Brain microvascular endothelial cell (primary cell): Measurements from ENCODE around the gene CTSO.
A peak's percentile ranks its signal among the peaks of the same experiment; 100 is the strongest.
"Not testable (repeated sequence)": the region's sequence is repeated elsewhere in the genome, so short reads cannot be mapped to it uniquely, and the experiment has no call there.

ENCODE experiments used
- DNase-seq: peaks from one replicate; pipeline ENCODE4 v3.0.0-alpha.2; 2020
- H3K27ac ChIP-seq: fragments of 250-450 bp; sonication (Bioruptor Pico); 2 replicates; pipeline ENCODE4 v1.5.1; 2020; ENCODE audit warnings: mild to moderate bottlenecking, moderate library complexity
- H3K27me3 ChIP-seq: fragments of 250-450 bp; sonication (Bioruptor Pico); replicated peaks from 2 replicates; pipeline ENCODE4 v1.5.1; 2020; ENCODE audit warnings: mild to moderate bottlenecking
- H3K36me3 ChIP-seq: fragments of 250-450 bp; sonication (Bioruptor Pico); replicated peaks from 2 replicates; pipeline ENCODE4 v1.5.1; 2020; ENCODE audit warnings: mild to moderate bottlenecking
- H3K4me3 ChIP-seq: 2 replicates; pipeline ENCODE4 v1.5.1; 2011; ENCODE audit warnings: low read depth, mild to moderate bottlenecking, control low read depth, low read length, moderate library complexity
- CTCF ChIP-seq: IDR thresholded peaks from 2 replicates; pipeline ENCODE4 v1.5.1; 2011; ENCODE audit warnings: low read depth, mild to moderate bottlenecking, moderate library complexity, low read length, control low read depth, inconsistent platforms; ENCODE audit errors: missing control alignments
- in situ Hi-C: cut with HindIII; loops from 2 replicates; pipeline ENCODE4 v1.10.0; 2017; ENCODE audit warnings: low sequenced_read_pairs, low pct_ligation_motif_present

The CTSO gene

GRCh38 chr4:155903453-155903852 is 50.2 kb downstream of the CTSO start, which contains the start of gene TDO2:
Gene TDO2, plus strand, starts transcription at chr4:155903696. Its CDS starts 63 bp downstream, at chr4:155903759.
- no peak for DNase-seq
- no peaks in the 10 kb centered on the region for H3K36me3 ChIP-seq
- in situ Hi-C loops, result no loop called here
- H3K27me3 ChIP-seq, result no peaks in the 10 kb centered on the region
- TF ChIP-seq CTCF, result no peak
- H3K4me3 ChIP-seq, result no peak within 1 kb of the TSS
- H3K27ac ChIP-seq, result no peak within 1 kb of the TSS

GRCh38 chr4:155901013-155901412 is 52.7 kb downstream of the CTSO start:
- no peak for TF ChIP-seq CTCF
- no peaks in the 10 kb centered on the region for H3K36me3 ChIP-seq
- H3K27me3 ChIP-seq, result no peaks in the 10 kb centered on the region
- in situ Hi-C loops, result no loop called here
- DNase-seq, result no peak
- H3K4me3 ChIP-seq, result no peak overlapping the region
- H3K27ac ChIP-seq, result no peak overlapping the region

GRCh38 chr4:155900381-155900780 is 53.3 kb downstream of the CTSO start:
- in situ Hi-C loops, result no loop called here
- no peak for TF ChIP-seq CTCF

GRCh38 chr4:155899891-155900290 is 53.8 kb downstream of the CTSO start:
- H3K27me3 ChIP-seq, result no peaks in the 10 kb centered on the region
- no peak for DNase-seq
- no peak for TF ChIP-seq CTCF
- H3K4me3 ChIP-seq, result no peak overlapping the region
- no peak overlapping the region for H3K27ac ChIP-seq
- in situ Hi-C loops, result no loop called here
- H3K36me3 ChIP-seq, result no peaks in the 10 kb centered on the region

More at GRCh38 chr4:155900381-155900780, 53.3 kb downstream of the CTSO start:
- Histone ChIP-seq H3K27ac (no peak overlapping the region), H3K36me3 (no peaks in the 10 kb centered on the region), H3K4me3 (no peak overlapping the region), H3K27me3 (no peaks in the 10 kb centered on the region)
- peak; percentile 31 for DNase-seq

- DNase-seq, in situ Hi-C loops, H3K4me3 ChIP-seq, H3K27ac ChIP-seq, H3K27me3 ChIP-seq, H3K36me3 ChIP-seq: not testable (repeated sequence)
These were observed 55.3 kb downstream of the CTSO start for GRCh38 chr4:155898371-155898770.

GRCh38 chr4:155891058-155891457 is 62.6 kb downstream of the CTSO start:
- in situ Hi-C loops, result no loop called here
- peak; percentile 5 for DNase-seq

More at GRCh38 chr4:155891058-155891457, 62.6 kb downstream of the CTSO start:
- Histone ChIP-seq H3K36me3 (no peaks in the 10 kb centered on the region), H3K27me3 (no peaks in the 10 kb centered on the region), H3K4me3 (no peak overlapping the region), H3K27ac (no peak overlapping the region)
- TF ChIP-seq CTCF, result no peak
